Activated naive CD8-positive, alpha-beta T cell treated with anti-CD3 and anti-CD28 coated beads, Interleukin-2, amount 10 ng/mL, durations not matched to agents 7 days and 5 days (primary cell): Measurements from ENCODE around the gene S100A11. TPM values are rescaled to one million over a fixed set of nuclear protein-coding genes. Genes with fewer than 3 reads are reported as not detected.

Source experiments
- ATAC-seq: fragments of 150-1000 bp; cut with Tn5 transposase; one replicate; pipeline ENCODE4 v1.10.0; 2021; ENCODE audit warnings: low read depth, moderate library complexity
- POLR2A ChIA-PET: fragments of 350-600 bp; sonication (Branson Sonifier 250); formaldehyde crosslinking; loops from one replicate; lab custom pipeline; 2021; ENCODE audit warnings: antibody characterized with exemption; lab: Charles Lee
- DNase-seq: peaks from one replicate; pipeline ENCODE4 v3.0.0; 2021
- H3K27ac Mint-ChIP-seq: one replicate; pipeline ENCODE4 v1.8.0; 2022; ENCODE audit warnings: mild to moderate bottlenecking, mixed read lengths
- H3K27me3 Mint-ChIP-seq: one replicate; pipeline ENCODE4 v1.8.0; 2022; ENCODE audit warnings: mild to moderate bottlenecking, moderate library complexity, mixed read lengths
- H3K36me3 Mint-ChIP-seq: one replicate; pipeline ENCODE4 v1.8.0; 2021; ENCODE audit warnings: mild to moderate bottlenecking, mixed read lengths
- H3K4me1 Mint-ChIP-seq: one replicate; pipeline ENCODE4 v1.8.0; 2021; ENCODE audit warnings: mixed read lengths
- H3K4me3 Mint-ChIP-seq: one replicate; pipeline ENCODE4 v1.8.0; 2022; ENCODE audit warnings: mild to moderate bottlenecking, moderate library complexity, mixed read lengths
- H3K9me3 Mint-ChIP-seq: one replicate; pipeline ENCODE4 v1.8.0; 2021; ENCODE audit warnings: mixed read lengths
- total RNA-seq, 2 experiments: library from RNA; stranded (reverse); gene quantifications; one replicate each; pipeline ENCODE4 v1.2.3, GENCODE V29; 2021

S100A11 gene
- total RNA-seq, 2 experiments from 2014 or later, result 241 to 262 TPM

- Mint-ChIP-seq H3K27ac (peak overlapping the region; percentile 89), H3K4me3 (peak overlapping the region; percentile 63), H3K9me3 (no peaks in the 10 kb centered on the region), H3K27me3 (no peaks in the 10 kb centered on the region), H3K4me1 (peaks cover 72% of the 10 kb centered on the region), H3K36me3 (peaks cover 68% of the 10 kb centered on the region)
- DNase-seq, result no peak
- no peak for ATAC-seq
- POLR2A ChIA-PET, result interaction anchor here (4.2 kb wide), 1 partner anchor 8 kb away, joined by 26 read pairs; the partner anchor contains the start of gene S100A10
These were observed 51.5 kb downstream of the S100A11 start for GRCh38 chr1:151985270-151985669.

DNA sequence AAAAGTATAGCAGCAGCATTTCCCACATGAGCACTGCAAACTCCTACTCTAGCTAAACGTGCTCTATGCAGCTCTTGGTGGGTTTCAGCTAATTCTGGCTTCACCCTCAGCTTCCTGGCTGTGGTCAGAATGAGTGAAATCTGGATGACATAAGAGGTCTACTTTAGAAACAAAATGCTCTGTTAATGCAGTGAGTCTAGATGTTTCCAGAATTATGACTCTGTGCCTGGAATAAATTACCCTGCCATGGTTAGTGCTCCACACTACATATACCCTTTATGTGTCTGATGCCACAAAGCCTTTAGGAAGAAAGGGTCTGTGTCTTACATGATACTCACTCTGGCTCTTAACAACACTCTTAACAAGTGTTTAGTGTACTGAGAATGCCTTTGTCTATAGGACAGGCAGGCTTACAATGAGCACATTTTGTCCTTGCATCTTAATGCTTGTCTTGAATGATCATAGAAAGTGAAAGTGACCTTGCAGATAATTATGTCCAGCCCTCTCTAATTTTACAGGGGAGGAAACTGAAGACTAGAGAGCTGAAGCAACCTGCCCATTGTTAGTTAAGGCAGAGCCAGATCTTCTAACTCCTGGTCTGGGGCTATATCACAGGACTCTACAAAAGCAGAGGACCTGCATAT is 52.4 kb downstream of the S100A11 start:
- H3K27ac Mint-ChIP-seq, result peak overlapping the region; percentile 89
- peaks cover 65% of the 10 kb centered on the region for H3K36me3 Mint-ChIP-seq
- peak; percentile 87 for ATAC-seq
- no peak for DNase-seq
- peaks cover 63% of the 10 kb centered on the region for H3K4me1 Mint-ChIP-seq
- H3K27me3 Mint-ChIP-seq, result no peaks in the 10 kb centered on the region
- POLR2A ChIA-PET, result interaction anchor here (0.7 to 4.2 kb wide), 3 partner anchors 9 to 79 kb away, joined by 3 to 26 read pairs (median 4); partner anchors contain the start of gene S100A10
- H3K9me3 Mint-ChIP-seq, result no peaks in the 10 kb centered on the region
- H3K4me3 Mint-ChIP-seq, result peak overlapping the region; percentile 63

Other genes with a start within 250 kb of the S100A11 start
- 10 to 100 TPM; 15.9 to 16.1 TPM for gene TDRKH, start 246.5 kb downstream of the S100A11 start, total RNA-seq
- gene LINGO4, start 231.6 kb downstream of the S100A11 start, total RNA-seq, result under 1 TPM in 1 of 2 experiments, not detected in 1; 0.14 TPM
- 1 to 10 TPM; 1.2 to 1.4 TPM for gene RORC, start 205.2 kb downstream of the S100A11 start, total RNA-seq
- under 1 TPM in 1 of 2 experiments, not detected in 1; 0.17 TPM for gene C2CD4D, start 197.2 kb downstream of the S100A11 start, total RNA-seq
- not detected for gene THEM5, start 183.3 kb downstream of the S100A11 start, total RNA-seq
- gene THEM4, start 127.5 kb downstream of the S100A11 start, total RNA-seq, result 10 to 100 TPM; 46.6 to 49.7 TPM
- gene S100A10, start 43.1 kb downstream of the S100A11 start, total RNA-seq, result 100 to 1,000 TPM; 529 to 544 TPM
- gene TCHHL1, start 52.1 kb upstream of the S100A11 start, total RNA-seq, result not detected
- gene TCHH, start 78.4 kb upstream of the S100A11 start, total RNA-seq, result under 1 TPM; 0.06 to 0.08 TPM
- gene RPTN, start 122.2 kb upstream of the S100A11 start, total RNA-seq, result not detected
- not detected for gene HRNR, start 187.2 kb upstream of the S100A11 start, total RNA-seq